HCT116 (cell line): ENCODE data around the gene CD7. TPM values are rescaled to one million over a fixed set of nuclear protein-coding genes. Genes with fewer than 3 reads are reported as not detected.

ENCODE experiments used
- ATAC-seq: fragments of 200-7000 bp; cut with Tn5 transposase; 2 replicates; pipeline ENCODE4 v1.9.1; 2020; ENCODE audit warnings: mild to moderate bottlenecking, moderate library complexity
- Bru-seq: library from RNA; stranded (reverse); fragments of 400-500 nt; gene quantifications from one replicate; lab custom pipeline; 2021; lab: Mats Ljungman, UMichigan
- BruChase-seq, 2 experiments: library from RNA; stranded (reverse); fragments of 400-500 nt; gene quantifications; one replicate each; lab custom pipeline; 2021; lab: Mats Ljungman, UMichigan
- BruUV-seq: library from RNA; stranded (reverse); fragments of 400-500 nt; replicated peaks from 2 replicates; lab custom pipeline; 2021; lab: Mats Ljungman, UMichigan
- CTCF ChIA-PET: fragments of 300-600 bp; sonication (Branson Sonifier 250); formaldehyde crosslinking; loops from one replicate; lab custom pipeline; 2021; ENCODE audit warnings: antibody characterized with exemption; lab: Charles Lee
- POLR2A ChIA-PET: fragments of 300-600, 350-600 bp; sonication (Branson Sonifier 250); formaldehyde crosslinking; loops from one replicate; lab custom pipeline; 2021; ENCODE audit warnings: antibody characterized with exemption; lab: Charles Lee
- RAD21 ChIA-PET, 2 experiments: fragments of 300-600 bp; sonication (Branson Sonifier 250); formaldehyde crosslinking; loops; one replicate each; lab custom pipeline; 2023; ENCODE audit warnings: low total read pairs in 2 of 2; ENCODE audit not compliant: uncharacterized antibody in 2 of 2, unreplicated experiment in 2 of 2, low non-redundant PET in 1 of 2; lab: Charles Lee
- DNase-seq: peaks from one replicate; pipeline ENCODE4 v3.0.0-alpha.2; 2010; ENCODE audit warnings: low read depth, low spot score
- H2AFZ ChIP-seq: fragments of 200-600 bp; shearing (Covaris generic), sonication (generic); 2 replicates; pipeline ENCODE4 v1.6.1; 2017; ENCODE audit warnings: low read depth, mixed run types, mixed read lengths, antibody characterized with exemption, low read length; ENCODE audit not compliant: poor library complexity, severe bottlenecking
- H3K27ac ChIP-seq: 2 replicates; pipeline ENCODE4 v1.5.1; 2012; ENCODE audit warnings: low read depth, low read length
- H3K27me3 ChIP-seq: fragments of 200-600 bp; sonication (generic); 2 replicates; pipeline ENCODE4 v1.6.1; 2016; ENCODE audit warnings: mixed run types, low read length, mixed read lengths; ENCODE audit not compliant: insufficient read depth
- H3K36me3 ChIP-seq, 2 experiments: fragments of 200-500 bp in 1 of 2; fragments of 200-600 bp in 1 of 2; sonication (Bioruptor generic) in 1 of 2; sonication (generic) in 1 of 2; 2 replicates each; pipeline versions ENCODE4 v1.5.1 to v1.6.1; 2014 to 2016; ENCODE audit warnings: low read length in 2 of 2, inconsistent platforms in 1 of 2, mixed read lengths in 1 of 2, mixed run types in 1 of 2; ENCODE audit not compliant: insufficient read depth in 2 of 2, control insufficient read depth in 1 of 2
- H3K4me1 ChIP-seq, 2 experiments: fragments of 200-600 bp in 1 of 2; sonication (generic) in 1 of 2; 2 replicates each; pipeline versions ENCODE4 v1.5.1 to v1.6.1; 2012 to 2017; ENCODE audit warnings: low read length in 2 of 2, inconsistent platforms in 1 of 2, mild to moderate bottlenecking in 1 of 2, mixed read lengths in 1 of 2, mixed run types in 1 of 2, moderate library complexity in 1 of 2; ENCODE audit not compliant: insufficient read depth in 2 of 2, control insufficient read depth in 1 of 2
- H3K4me2 ChIP-seq: fragments of 200-600 bp; sonication (generic); 2 replicates; pipeline ENCODE4 v1.6.1; 2017; ENCODE audit warnings: mixed run types, low read length, mixed read lengths
- H3K4me3 ChIP-seq, 2 experiments: fragments of 200-600 bp in 1 of 2; sonication (generic) in 1 of 2; replicated peaks in 1 of 2; 2 replicates each; pipeline ENCODE4 v1.5.1; 2011 to 2016; ENCODE audit warnings: low read length in 2 of 2, control low read depth in 1 of 2, low read depth in 1 of 2, mild to moderate bottlenecking in 1 of 2, mixed read lengths in 1 of 2, mixed run types in 1 of 2
- H3K79me2 ChIP-seq: fragments of 200-600 bp; sonication (generic); 2 replicates; pipeline ENCODE4 v1.6.1; 2017; ENCODE audit warnings: mild to moderate bottlenecking, mixed run types, low read length, moderate library complexity, mixed read lengths; ENCODE audit not compliant: insufficient read depth
- H3K9ac ChIP-seq: fragments of 200-600 bp; sonication (generic); 2 replicates; pipeline ENCODE4 v1.6.1; 2016; ENCODE audit warnings: low read length, mixed read lengths
- H3K9me2 ChIP-seq: fragments of 200-600 bp; sonication (generic), shearing (Covaris generic); 2 replicates; pipeline ENCODE4 v1.6.1; 2017; ENCODE audit warnings: mixed run types, mild to moderate bottlenecking, moderate library complexity; ENCODE audit not compliant: insufficient read depth
- H3K9me3 ChIP-seq, 2 experiments: fragments of 200-500 bp in 1 of 2; fragments of 200-600 bp in 1 of 2; sonication (Bioruptor generic) in 1 of 2; sonication (generic) in 1 of 2; 2 replicates each; pipeline ENCODE4 v1.6.1; 2014 to 2017; ENCODE audit warnings: low read length in 2 of 2, mixed read lengths in 2 of 2, inconsistent platforms in 1 of 2, low read depth in 1 of 2, mild to moderate bottlenecking in 1 of 2, mixed run types in 1 of 2, moderate library complexity in 1 of 2; ENCODE audit not compliant: control insufficient read depth in 1 of 2, insufficient read depth in 1 of 2
- H4K20me1 ChIP-seq: fragments of 200-600 bp; sonication (generic), shearing (Covaris generic); 2 replicates; pipeline ENCODE4 v1.6.1; 2017; ENCODE audit warnings: mixed run types, mild to moderate bottlenecking, moderate library complexity; ENCODE audit not compliant: insufficient read depth
- CBX3 ChIP-seq: IDR thresholded peaks from 2 replicates; pipeline ENCODE4 v1.6.1; 2012; ENCODE audit warnings: low read depth
- EGR1 ChIP-seq: IDR thresholded peaks from 2 replicates; pipeline ENCODE4 v1.6.1; 2012; ENCODE audit warnings: low read depth
- ELF1 ChIP-seq: IDR thresholded peaks from 2 replicates; pipeline ENCODE4 v1.6.1; 2012; ENCODE audit warnings: low read depth, borderline replicate concordance
- EZH2 ChIP-seq: fragments of 200-600 bp; sonication (generic); IDR thresholded peaks from 2 replicates; pipeline ENCODE4 v1.6.1; 2017; ENCODE audit warnings: antibody characterized with exemption, mixed run types
- JUND ChIP-seq: IDR thresholded peaks from 2 replicates; pipeline ENCODE4 v1.6.1; 2012
- SP1 ChIP-seq: IDR thresholded peaks from 2 replicates; pipeline ENCODE4 v1.6.1; 2012; ENCODE audit warnings: low read depth
- SRF ChIP-seq: IDR thresholded peaks from 2 replicates; pipeline ENCODE4 v1.6.1; 2012; ENCODE audit warnings: low read depth
- intact Hi-C: fragments of 100-400 bp; cut with micrococcal nuclease; formaldehyde crosslinking; loops from 2 replicates; pipeline ENCODE4 v1.10.0; 2022
- long read RNA-seq: library from polyadenylated mRNA; unstranded; transcript quantifications from one replicate; pipeline ENCODE4 v2.0.0, GENCODE V29; 2021; ENCODE audit not compliant: unreplicated experiment
- polyA plus RNA-seq: library from polyadenylated mRNA; unstranded; fragments of >200 nt; gene quantifications from 2 replicates; pipeline ENCODE4 v1.2.1, GENCODE V29; 2012; ENCODE audit warnings: missing spikeins
- total RNA-seq: library from RNA; stranded (reverse); gene quantifications from one replicate; pipeline ENCODE4 v1.2.1, GENCODE V29; 2021; ENCODE audit not compliant: unreplicated experiment
- TF ChIP-seq, protein P1 (sequence below): IDR thresholded peaks from 2 replicates; pipeline ENCODE4 v1.6.1; 2012; ENCODE audit warnings: low read depth

The CD7 gene
- total RNA-seq (0.61 TPM), Bru-seq, nascent RNA (percentile 14 among the genes with signal in this experiment), BruChase-seq, experiment 1, labeled RNA remaining after a 6-hour chase (percentile 15 among the genes with signal in this experiment), BruChase-seq, experiment 2, labeled RNA remaining after a 2-hour chase (percentile 19 among the genes with signal in this experiment)
- polyA plus RNA-seq = 0.08 and 0.39 TPM in 2 replicates
- long read RNA-seq = 0 reads

DNA sequence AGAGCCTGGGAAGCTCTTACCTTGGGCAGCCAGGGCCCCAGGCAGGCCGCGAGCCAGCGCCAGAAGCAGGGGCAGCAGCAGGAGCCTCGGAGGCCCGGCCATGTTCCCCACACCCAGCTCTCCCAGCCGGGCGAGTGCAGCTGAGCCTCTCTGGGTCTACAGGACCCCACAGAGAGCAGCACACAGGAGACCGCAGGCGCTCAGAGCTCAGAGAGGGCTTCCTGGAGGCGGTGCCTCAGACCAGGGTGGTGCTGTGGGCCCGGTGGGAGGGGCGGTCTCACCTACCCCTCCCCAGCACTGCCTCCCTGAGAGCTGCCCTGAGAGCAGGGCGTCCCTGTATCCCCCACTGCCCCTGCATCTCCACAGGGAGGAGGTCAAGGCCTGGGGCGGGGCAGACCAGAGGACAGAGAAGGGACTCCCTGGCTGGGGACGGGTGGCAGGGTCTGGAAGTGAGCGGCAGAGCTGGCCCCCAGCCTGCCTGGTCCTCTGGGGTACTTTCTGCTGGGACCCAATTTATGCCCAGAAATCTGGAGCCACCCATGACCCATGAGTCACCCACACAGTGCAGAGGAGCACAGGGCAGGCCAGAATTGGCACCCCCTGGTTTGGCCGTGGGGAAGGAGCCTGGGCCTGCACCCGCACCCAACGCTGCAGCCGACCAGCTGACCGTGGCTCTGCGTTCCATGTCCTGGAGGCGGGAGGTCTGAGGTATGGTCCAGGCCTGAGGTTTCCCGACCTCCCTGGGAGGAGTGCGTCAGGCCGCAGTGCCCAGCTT, at the start of gene CD7:
CD7 (minus strand) TSS at position 215 of the 775 bp plus-strand sequence; CDS start at position 102, 113 bp downstream.
- intact Hi-C loops = no loop called here
- peak within 1 kb of the TSS; percentile 4; the same call in 1 of the 2 replicates for H3K27ac ChIP-seq
- no peak within 1 kb of the TSS for H3K4me2 ChIP-seq
- DNase-seq (no peak), ATAC-seq (no peak)
- H3K9me3 ChIP-seq = peaks cover 0 to 21% of the 10 kb centered on the region in 2 experiments; a peak in 1 of 4 replicates
- TF ChIP-seq EZH2 (no peak), CBX3 (no peak), ELF1 (no peak), SRF (no peak), JUND (no peak), SP1 (no peak), EGR1 (no peak)
- TF ChIP-seq, protein P1, sequence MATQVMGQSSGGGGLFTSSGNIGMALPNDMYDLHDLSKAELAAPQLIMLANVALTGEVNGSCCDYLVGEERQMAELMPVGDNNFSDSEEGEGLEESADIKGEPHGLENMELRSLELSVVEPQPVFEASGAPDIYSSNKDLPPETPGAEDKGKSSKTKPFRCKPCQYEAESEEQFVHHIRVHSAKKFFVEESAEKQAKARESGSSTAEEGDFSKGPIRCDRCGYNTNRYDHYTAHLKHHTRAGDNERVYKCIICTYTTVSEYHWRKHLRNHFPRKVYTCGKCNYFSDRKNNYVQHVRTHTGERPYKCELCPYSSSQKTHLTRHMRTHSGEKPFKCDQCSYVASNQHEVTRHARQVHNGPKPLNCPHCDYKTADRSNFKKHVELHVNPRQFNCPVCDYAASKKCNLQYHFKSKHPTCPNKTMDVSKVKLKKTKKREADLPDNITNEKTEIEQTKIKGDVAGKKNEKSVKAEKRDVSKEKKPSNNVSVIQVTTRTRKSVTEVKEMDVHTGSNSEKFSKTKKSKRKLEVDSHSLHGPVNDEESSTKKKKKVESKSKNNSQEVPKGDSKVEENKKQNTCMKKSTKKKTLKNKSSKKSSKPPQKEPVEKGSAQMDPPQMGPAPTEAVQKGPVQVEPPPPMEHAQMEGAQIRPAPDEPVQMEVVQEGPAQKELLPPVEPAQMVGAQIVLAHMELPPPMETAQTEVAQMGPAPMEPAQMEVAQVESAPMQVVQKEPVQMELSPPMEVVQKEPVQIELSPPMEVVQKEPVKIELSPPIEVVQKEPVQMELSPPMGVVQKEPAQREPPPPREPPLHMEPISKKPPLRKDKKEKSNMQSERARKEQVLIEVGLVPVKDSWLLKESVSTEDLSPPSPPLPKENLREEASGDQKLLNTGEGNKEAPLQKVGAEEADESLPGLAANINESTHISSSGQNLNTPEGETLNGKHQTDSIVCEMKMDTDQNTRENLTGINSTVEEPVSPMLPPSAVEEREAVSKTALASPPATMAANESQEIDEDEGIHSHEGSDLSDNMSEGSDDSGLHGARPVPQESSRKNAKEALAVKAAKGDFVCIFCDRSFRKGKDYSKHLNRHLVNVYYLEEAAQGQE = no peak
- CTCF ChIA-PET = no interaction called here
- H3K36me3 ChIP-seq = no peaks in the 10 kb centered on the region
- BruUV-seq = no TSS peak
- H3K9me2 ChIP-seq = no peaks in the 10 kb centered on the region
- no peak within 1 kb of the TSS for H3K9ac ChIP-seq
- no peak within 1 kb of the TSS for H3K4me3 ChIP-seq
- H3K79me2 ChIP-seq = no peaks in the 10 kb centered on the region
- RAD21 ChIA-PET = no interaction called here
- peaks cover 0 to 5% of the 10 kb centered on the region in 2 experiments; a peak in 1 of 4 replicates for H3K4me1 ChIP-seq
- H3K27me3 ChIP-seq = no peaks in the 10 kb centered on the region
- POLR2A ChIA-PET = interaction anchor here (0.6 kb wide), 1 partner anchor 20 kb away, joined by 3 read pairs; no protein-coding TSS in a partner anchor
- no peaks in the 10 kb centered on the region for H4K20me1 ChIP-seq
- H2AFZ ChIP-seq = no peak within 1 kb of the TSS
